Suprapubic skin (tissue), 4 donors: Measurements from ENCODE around the gene GAL3ST1.

ENCODE experiments used
- POLR2A ChIP-seq, 2 donors: fragments of 450-650 bp; IDR thresholded peaks; one replicate each; pipeline ENCODE4 v1.6.1; 2017; ENCODE audit warnings: antibody characterized with exemption in 2 of 2, mild to moderate bottlenecking in 2 of 2, moderate library complexity in 2 of 2
- POLR2AphosphoS5 ChIP-seq, 3 donors: sonication (generic); formaldehyde crosslinking; IDR thresholded peaks; one replicate each; pipeline ENCODE4 v1.6.1; 2017; ENCODE audit warnings: antibody characterized with exemption in 3 of 3
- TF ChIP-seq, protein P1 (sequence below), 2 donors: fragments of 200-600 bp in 1 of 2; fragments of 450-650 bp in 1 of 2; sonication (generic) in 1 of 2; IDR thresholded peaks; one replicate each; pipeline ENCODE4 v1.5.1; 2016 to 2019; ENCODE audit warnings: antibody characterized with exemption in 2 of 2, mild to moderate bottlenecking in 1 of 2, moderate library complexity in 1 of 2

DNA sequence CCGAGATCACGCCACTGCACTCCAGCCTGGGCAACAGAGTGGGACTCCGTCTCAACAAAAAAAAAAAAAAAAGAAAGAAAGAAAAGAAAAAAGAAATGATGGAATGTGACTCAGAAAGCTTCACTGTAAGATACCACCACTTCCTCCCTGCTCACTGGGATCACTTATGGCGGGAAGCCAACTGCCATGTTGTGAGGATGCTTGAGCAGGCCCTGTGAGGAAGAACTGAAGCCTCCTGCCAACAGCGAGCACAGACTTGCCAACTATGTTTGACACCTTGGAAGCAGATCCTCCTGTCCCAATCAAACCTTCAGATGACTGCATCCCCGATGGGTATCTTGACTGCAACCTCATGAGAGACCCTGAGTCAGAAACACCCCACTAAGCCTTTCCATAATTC is 36.2 kb downstream of the GAL3ST1 start:
- TF ChIP-seq, protein P1, sequence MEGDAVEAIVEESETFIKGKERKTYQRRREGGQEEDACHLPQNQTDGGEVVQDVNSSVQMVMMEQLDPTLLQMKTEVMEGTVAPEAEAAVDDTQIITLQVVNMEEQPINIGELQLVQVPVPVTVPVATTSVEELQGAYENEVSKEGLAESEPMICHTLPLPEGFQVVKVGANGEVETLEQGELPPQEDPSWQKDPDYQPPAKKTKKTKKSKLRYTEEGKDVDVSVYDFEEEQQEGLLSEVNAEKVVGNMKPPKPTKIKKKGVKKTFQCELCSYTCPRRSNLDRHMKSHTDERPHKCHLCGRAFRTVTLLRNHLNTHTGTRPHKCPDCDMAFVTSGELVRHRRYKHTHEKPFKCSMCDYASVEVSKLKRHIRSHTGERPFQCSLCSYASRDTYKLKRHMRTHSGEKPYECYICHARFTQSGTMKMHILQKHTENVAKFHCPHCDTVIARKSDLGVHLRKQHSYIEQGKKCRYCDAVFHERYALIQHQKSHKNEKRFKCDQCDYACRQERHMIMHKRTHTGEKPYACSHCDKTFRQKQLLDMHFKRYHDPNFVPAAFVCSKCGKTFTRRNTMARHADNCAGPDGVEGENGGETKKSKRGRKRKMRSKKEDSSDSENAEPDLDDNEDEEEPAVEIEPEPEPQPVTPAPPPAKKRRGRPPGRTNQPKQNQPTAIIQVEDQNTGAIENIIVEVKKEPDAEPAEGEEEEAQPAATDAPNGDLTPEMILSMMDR (IDR thresholded peaks at IDR 0.05), result no peak
- TF ChIP-seq POLR2AphosphoS5 (IDR thresholded peaks at IDR 0.05) (no peak), POLR2A (IDR thresholded peaks at IDR 0.05) (no peak)
